Neural cell (in vitro differentiated cells): ENCODE measurements around the gene GNG13. TPM values are rescaled to one million over a fixed set of nuclear protein-coding genes. Genes with fewer than 3 reads are reported as not detected.

ENCODE experiments used
- H2AFZ ChIP-seq: fragments of 200-600, 300-800 bp; sonication (generic), shearing (Covaris generic); 2 replicates; pipeline ENCODE4 v1.6.0; 2014; ENCODE audit warnings: low read depth, mild to moderate bottlenecking, antibody characterized with exemption, low read length, moderate library complexity
- H3F3A ChIP-seq: fragments of 200-600 bp; shearing (Covaris generic); 2 replicates; pipeline ENCODE4 v1.6.1; 2016; ENCODE audit warnings: mild to moderate bottlenecking, moderate library complexity, mixed read lengths, antibody characterized with exemption, low read length; ENCODE audit not compliant: insufficient read depth, poor library complexity, severe bottlenecking
- H3K27ac ChIP-seq: fragments of 200-600, 300-800 bp; sonication (generic), shearing (Covaris generic); 2 replicates; pipeline ENCODE4 v1.5.1; 2014; ENCODE audit warnings: mild to moderate bottlenecking, low read length, moderate library complexity
- H3K27me3 ChIP-seq: fragments of 300-800, 200-600 bp; sonication (generic), shearing (Covaris generic); 2 replicates; pipeline ENCODE4 v1.6.0; 2014; ENCODE audit warnings: mild to moderate bottlenecking, low read depth, low read length, moderate library complexity; ENCODE audit not compliant: insufficient read depth
- H3K36me3 ChIP-seq: fragments of 300-800, 200-600 bp; sonication (generic), shearing (Covaris generic); 2 replicates; pipeline ENCODE4 v1.5.1; 2014; ENCODE audit warnings: mild to moderate bottlenecking, antibody characterized with exemption, low read length, moderate library complexity; ENCODE audit not compliant: insufficient read depth
- H3K4me2 ChIP-seq: fragments of 300-800, 200-600 bp; sonication (generic), shearing (Covaris generic); 2 replicates; pipeline ENCODE4 v1.6.0; 2014; ENCODE audit warnings: mild to moderate bottlenecking, low read length
- H3K4me3 ChIP-seq: fragments of 300-800, 200-600 bp; sonication (generic), shearing (Covaris generic); 2 replicates; pipeline ENCODE4 v1.5.1; 2014; ENCODE audit warnings: mild to moderate bottlenecking, low read length, moderate library complexity
- H3K79me2 ChIP-seq: fragments of 200-600 bp; shearing (Covaris generic); replicated peaks from 2 replicates; pipeline ENCODE4 v1.6.0; 2014; ENCODE audit warnings: mild to moderate bottlenecking, low read length, moderate library complexity; ENCODE audit not compliant: insufficient read depth
- H3K9ac ChIP-seq: fragments of 300-800, 200-600 bp; sonication (generic), shearing (Covaris generic); 2 replicates; pipeline ENCODE4 v1.6.1; 2016; ENCODE audit warnings: mild to moderate bottlenecking, low read length, mixed read lengths
- H3K9me2 ChIP-seq: fragments of 200-600 bp; shearing (Covaris generic); 2 replicates; pipeline ENCODE4 v1.6.1; 2016; ENCODE audit warnings: mild to moderate bottlenecking, low read length, mixed read lengths; ENCODE audit not compliant: insufficient read depth
- H3K9me3 ChIP-seq: fragments of 200-600, 300-800 bp; sonication (generic), shearing (Covaris generic); 2 replicates; pipeline ENCODE4 v1.6.1; 2016; ENCODE audit warnings: mild to moderate bottlenecking, mixed run types, low read length, moderate library complexity, mixed read lengths
- H4K20me1 ChIP-seq: fragments of 200-600 bp; shearing (Covaris generic); 2 replicates; pipeline ENCODE4 v1.6.1; 2016; ENCODE audit warnings: mild to moderate bottlenecking, mixed run types; ENCODE audit not compliant: insufficient read depth
- EP300 ChIP-seq: fragments of 450-650 bp; conservative IDR thresholded peaks from 2 replicates; pipeline ENCODE4 v1.6.1; 2014; ENCODE audit warnings: antibody characterized with exemption, mild to moderate bottlenecking, moderate library complexity; ENCODE audit not compliant: poor library complexity, severe bottlenecking
- EZH2 ChIP-seq: fragments of 200-600, 300-800 bp; shearing (Covaris generic), sonication (generic); IDR thresholded peaks from 2 replicates; pipeline ENCODE4 v1.6.1; 2014; ENCODE audit warnings: antibody characterized with exemption, low read length, borderline replicate concordance, mild to moderate bottlenecking; ENCODE audit not compliant: insufficient read depth, poor library complexity, severe bottlenecking
- MXI1 ChIP-seq: fragments of 450-650 bp; conservative IDR thresholded peaks from 2 replicates; pipeline ENCODE4 v1.6.1; 2014; ENCODE audit warnings: antibody characterized with exemption, mild to moderate bottlenecking; ENCODE audit not compliant: poor library complexity, severe bottlenecking
- POLR2AphosphoS5 ChIP-seq: IDR thresholded peaks from 2 replicates; pipeline ENCODE4 v1.6.1; 2012
- RAD21 ChIP-seq: fragments of 450-650 bp; conservative IDR thresholded peaks from 2 replicates; pipeline ENCODE4 v1.6.1; 2014; ENCODE audit warnings: antibody characterized with exemption, mild to moderate bottlenecking, moderate library complexity
- SMC3 ChIP-seq: fragments of 450-650 bp; conservative IDR thresholded peaks from 2 replicates; pipeline ENCODE4 v1.6.1; 2014; ENCODE audit warnings: antibody characterized with exemption, mild to moderate bottlenecking, moderate library complexity; ENCODE audit not compliant: poor library complexity
- TAF1 ChIP-seq: IDR thresholded peaks from 2 replicates; pipeline ENCODE4 v1.6.1; 2012; ENCODE audit warnings: low read depth
- polyA plus RNA-seq: library from polyadenylated mRNA; depleted of rRNA; stranded (reverse); fragments of >200 nt; gene quantifications from 2 replicates; pipeline ENCODE4 v1.2.3, GENCODE V29; 2014
- TF ChIP-seq, protein P1 (sequence below): IDR thresholded peaks from 2 replicates; pipeline ENCODE4 v1.6.1; 2012; ENCODE audit warnings: borderline replicate concordance
- TF ChIP-seq, protein P2 (sequence below): fragments of 450-650 bp; IDR thresholded peaks from 2 replicates; pipeline ENCODE4 v1.5.1; 2014; ENCODE audit warnings: antibody characterized with exemption, mild to moderate bottlenecking, moderate library complexity; ENCODE audit not compliant: poor library complexity, severe bottlenecking

GNG13 gene
- polyA plus RNA-seq, 1 donor from 2014 or later: not detected

DNA sequence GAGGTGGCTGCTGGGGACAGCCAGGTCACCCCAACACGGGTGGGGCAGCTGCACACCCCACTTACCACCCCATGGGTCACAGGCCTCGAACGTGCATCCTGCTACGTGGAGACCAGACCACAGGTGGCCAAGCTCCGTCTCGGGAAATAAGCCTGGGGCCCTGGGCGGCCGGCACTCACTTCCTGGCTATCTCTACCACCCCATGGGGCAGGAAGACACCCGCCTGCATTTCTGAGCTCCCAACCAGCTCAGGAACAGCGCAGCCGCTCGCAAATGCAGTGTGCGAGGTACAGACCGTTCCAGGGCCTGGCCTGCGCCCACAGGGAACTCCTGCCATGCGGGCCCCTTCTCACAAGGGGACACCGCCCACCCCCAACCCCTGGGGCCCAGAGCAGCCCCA is 4.9 kb upstream of the GNG13 start:
- H3K27ac ChIP-seq: no peak overlapping the region
- no peak overlapping the region for H3K4me3 ChIP-seq
- no peaks in the 10 kb centered on the region for H3K36me3 ChIP-seq
- no peaks in the 10 kb centered on the region for H3F3A ChIP-seq
- H3K27me3 ChIP-seq: peaks cover 9% of the 10 kb centered on the region
- H3K9ac ChIP-seq: no peak overlapping the region
- H2AFZ ChIP-seq: no peak overlapping the region
- H4K20me1 ChIP-seq: no peaks in the 10 kb centered on the region
- H3K9me2 ChIP-seq: no peaks in the 10 kb centered on the region
- no peaks in the 10 kb centered on the region for H3K79me2 ChIP-seq
- H3K4me2 ChIP-seq: no peak overlapping the region
- no peaks in the 10 kb centered on the region for H3K9me3 ChIP-seq
- TF ChIP-seq RAD21 (no peak), EP300 (no peak), TAF1 (no peak), MXI1 (no peak), POLR2AphosphoS5 (no peak), EZH2 (no peak), SMC3 (no peak)
- TF ChIP-seq, protein P1, sequence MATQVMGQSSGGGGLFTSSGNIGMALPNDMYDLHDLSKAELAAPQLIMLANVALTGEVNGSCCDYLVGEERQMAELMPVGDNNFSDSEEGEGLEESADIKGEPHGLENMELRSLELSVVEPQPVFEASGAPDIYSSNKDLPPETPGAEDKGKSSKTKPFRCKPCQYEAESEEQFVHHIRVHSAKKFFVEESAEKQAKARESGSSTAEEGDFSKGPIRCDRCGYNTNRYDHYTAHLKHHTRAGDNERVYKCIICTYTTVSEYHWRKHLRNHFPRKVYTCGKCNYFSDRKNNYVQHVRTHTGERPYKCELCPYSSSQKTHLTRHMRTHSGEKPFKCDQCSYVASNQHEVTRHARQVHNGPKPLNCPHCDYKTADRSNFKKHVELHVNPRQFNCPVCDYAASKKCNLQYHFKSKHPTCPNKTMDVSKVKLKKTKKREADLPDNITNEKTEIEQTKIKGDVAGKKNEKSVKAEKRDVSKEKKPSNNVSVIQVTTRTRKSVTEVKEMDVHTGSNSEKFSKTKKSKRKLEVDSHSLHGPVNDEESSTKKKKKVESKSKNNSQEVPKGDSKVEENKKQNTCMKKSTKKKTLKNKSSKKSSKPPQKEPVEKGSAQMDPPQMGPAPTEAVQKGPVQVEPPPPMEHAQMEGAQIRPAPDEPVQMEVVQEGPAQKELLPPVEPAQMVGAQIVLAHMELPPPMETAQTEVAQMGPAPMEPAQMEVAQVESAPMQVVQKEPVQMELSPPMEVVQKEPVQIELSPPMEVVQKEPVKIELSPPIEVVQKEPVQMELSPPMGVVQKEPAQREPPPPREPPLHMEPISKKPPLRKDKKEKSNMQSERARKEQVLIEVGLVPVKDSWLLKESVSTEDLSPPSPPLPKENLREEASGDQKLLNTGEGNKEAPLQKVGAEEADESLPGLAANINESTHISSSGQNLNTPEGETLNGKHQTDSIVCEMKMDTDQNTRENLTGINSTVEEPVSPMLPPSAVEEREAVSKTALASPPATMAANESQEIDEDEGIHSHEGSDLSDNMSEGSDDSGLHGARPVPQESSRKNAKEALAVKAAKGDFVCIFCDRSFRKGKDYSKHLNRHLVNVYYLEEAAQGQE: no peak
- TF ChIP-seq, protein P2, sequence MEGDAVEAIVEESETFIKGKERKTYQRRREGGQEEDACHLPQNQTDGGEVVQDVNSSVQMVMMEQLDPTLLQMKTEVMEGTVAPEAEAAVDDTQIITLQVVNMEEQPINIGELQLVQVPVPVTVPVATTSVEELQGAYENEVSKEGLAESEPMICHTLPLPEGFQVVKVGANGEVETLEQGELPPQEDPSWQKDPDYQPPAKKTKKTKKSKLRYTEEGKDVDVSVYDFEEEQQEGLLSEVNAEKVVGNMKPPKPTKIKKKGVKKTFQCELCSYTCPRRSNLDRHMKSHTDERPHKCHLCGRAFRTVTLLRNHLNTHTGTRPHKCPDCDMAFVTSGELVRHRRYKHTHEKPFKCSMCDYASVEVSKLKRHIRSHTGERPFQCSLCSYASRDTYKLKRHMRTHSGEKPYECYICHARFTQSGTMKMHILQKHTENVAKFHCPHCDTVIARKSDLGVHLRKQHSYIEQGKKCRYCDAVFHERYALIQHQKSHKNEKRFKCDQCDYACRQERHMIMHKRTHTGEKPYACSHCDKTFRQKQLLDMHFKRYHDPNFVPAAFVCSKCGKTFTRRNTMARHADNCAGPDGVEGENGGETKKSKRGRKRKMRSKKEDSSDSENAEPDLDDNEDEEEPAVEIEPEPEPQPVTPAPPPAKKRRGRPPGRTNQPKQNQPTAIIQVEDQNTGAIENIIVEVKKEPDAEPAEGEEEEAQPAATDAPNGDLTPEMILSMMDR: no peak

DNA sequence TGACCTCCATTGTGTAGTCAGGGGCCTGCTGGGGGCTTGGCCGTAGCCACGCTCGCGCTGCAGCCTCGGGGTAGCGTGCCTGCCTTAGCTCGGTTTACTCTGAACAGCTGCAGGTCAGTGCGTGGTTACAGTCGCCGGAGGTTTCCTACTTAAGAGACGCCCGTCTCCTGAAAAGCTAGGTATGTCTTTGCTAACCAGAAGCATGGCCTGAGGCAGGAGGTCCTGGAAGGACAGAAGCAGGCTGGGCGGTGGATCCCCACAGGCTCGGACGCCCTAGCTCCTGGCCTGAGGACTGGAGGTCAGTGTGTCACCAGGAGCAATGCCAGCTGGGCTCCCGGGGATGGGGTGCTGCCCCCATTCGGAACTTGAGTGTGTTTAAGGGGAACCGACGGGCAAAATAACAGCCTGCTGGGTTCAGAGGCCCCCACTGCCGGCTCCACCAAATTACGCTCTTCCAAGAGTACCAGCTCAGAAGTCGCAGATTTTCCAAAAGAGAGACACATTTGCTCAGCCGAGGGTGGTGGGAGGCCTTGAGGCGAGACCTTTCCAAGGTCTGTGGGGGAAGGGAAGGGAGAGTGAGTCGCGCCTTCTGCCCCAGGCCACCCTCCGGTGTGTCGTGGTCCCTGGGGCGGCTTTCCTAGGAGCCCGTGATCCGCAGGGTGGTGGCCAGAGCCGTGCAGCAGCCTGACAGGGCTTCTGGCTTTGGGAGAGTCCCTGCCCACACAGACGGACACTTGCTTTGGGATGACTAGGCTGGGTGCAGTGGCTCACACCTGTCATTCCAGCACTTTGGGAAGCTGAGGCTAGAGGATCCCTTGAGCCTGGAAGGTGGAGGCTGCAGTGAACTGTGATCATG is 3.9 kb upstream of the GNG13 start:
- H3K4me3 ChIP-seq: no peak overlapping the region
- H3K9me3 ChIP-seq: no peaks in the 10 kb centered on the region
- H2AFZ ChIP-seq: no peak overlapping the region
- no peaks in the 10 kb centered on the region for H3K9me2 ChIP-seq
- no peaks in the 10 kb centered on the region for H4K20me1 ChIP-seq
- no peak for TF ChIP-seq SMC3
- no peak overlapping the region for H3K4me2 ChIP-seq
- H3K27me3 ChIP-seq: peaks cover 15% of the 10 kb centered on the region
- no peaks in the 10 kb centered on the region for H3K36me3 ChIP-seq
- H3F3A ChIP-seq: no peaks in the 10 kb centered on the region
- H3K9ac ChIP-seq: no peak overlapping the region
- no peak overlapping the region for H3K27ac ChIP-seq
- H3K79me2 ChIP-seq: no peaks in the 10 kb centered on the region
